ENCODE measurements around the gene LCN12.

The LCN12 gene

DNA sequence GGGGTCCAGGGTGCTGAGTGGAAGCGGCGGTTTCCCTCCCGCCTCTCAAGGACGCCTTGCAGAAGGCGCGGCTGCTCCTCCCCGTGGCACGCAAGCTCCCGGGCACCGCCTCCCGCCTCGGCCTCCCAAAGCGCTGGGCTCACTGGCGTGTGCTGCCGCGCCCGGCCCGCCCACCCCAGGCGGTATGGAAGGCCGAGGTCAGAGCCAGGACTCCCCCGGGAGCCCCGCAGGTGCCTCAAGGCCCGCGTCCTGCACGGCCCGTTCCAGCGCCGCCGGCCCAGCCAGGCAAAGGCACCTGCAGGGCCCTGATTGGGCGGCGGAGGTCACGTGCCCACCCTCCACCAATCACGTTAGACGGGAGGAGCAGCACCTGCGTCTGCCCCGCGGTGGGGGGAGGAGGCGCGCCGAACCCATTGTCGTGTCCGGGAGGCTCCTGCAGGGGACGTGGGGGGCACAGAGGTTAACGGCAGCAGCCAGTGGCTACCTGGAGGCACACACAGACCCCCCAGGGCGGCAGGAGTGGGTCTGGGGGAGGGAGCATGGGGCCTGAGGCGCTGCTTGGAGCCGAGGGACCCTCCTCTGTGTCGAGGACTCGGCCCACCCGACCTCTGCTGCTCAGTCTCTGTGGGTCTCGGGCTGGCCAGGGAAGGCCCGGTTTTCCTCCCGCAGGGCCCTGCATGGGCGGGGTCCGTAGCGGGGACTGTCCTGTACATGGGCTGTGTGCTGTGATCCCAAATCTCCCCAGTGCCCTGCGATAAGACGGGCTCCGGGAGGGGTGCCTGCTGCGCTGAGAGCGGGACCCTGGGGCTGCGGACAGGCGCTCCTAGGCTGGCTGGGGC, 2.0 kb upstream of the LCN12 start:
- H3K4me3 ChIP-seq (ENCODE audit: low read depth, low read length), result peak overlapping the region; percentile 67
- TF ChIP-seq, protein P1, sequence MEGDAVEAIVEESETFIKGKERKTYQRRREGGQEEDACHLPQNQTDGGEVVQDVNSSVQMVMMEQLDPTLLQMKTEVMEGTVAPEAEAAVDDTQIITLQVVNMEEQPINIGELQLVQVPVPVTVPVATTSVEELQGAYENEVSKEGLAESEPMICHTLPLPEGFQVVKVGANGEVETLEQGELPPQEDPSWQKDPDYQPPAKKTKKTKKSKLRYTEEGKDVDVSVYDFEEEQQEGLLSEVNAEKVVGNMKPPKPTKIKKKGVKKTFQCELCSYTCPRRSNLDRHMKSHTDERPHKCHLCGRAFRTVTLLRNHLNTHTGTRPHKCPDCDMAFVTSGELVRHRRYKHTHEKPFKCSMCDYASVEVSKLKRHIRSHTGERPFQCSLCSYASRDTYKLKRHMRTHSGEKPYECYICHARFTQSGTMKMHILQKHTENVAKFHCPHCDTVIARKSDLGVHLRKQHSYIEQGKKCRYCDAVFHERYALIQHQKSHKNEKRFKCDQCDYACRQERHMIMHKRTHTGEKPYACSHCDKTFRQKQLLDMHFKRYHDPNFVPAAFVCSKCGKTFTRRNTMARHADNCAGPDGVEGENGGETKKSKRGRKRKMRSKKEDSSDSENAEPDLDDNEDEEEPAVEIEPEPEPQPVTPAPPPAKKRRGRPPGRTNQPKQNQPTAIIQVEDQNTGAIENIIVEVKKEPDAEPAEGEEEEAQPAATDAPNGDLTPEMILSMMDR (IDR thresholded peaks at IDR 0.05; ENCODE audit: control insufficient read depth, extremely low read depth, insufficient read depth), result peak; percentile 18; the same call in 1 of the 2 replicates
- DNase-seq (ENCODE audit: low read depth), result peak; percentile 82

DNA sequence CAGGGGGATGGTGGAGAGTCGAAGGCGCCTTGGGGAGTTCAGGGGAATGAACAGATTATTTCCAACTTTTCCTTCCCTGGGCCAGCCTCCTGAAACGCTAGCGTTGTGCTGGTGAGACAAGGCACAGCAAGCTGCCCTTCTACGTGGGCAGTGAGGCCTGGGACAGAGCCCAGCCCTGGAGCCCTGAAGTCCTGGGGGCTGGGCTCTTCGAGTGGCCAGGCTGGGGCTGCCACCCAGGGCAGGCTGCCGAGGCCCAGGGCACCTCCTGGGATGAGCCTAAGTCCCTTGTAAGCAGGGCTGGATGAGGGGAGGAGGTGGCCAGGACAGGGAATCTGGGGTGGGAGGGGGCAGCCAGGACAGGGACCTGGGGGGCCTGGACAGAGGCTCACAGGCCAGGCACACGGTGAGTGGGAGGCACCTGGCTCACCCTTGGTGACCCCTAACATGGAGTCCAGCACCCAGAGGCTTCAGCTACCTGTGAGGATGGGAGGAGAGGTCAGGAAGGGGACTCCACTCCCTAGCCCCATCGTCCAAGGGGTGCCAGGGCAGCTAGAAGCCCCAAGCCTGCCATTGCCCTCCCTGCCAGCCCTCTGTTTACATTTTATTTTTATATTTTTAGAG, 1.3 kb upstream of the LCN12 start:
- peak overlapping the region; percentile 67 for H3K4me3 ChIP-seq (ENCODE audit: low read depth, low read length)
- TF ChIP-seq, protein P1 (IDR thresholded peaks at IDR 0.05; ENCODE audit: control insufficient read depth, extremely low read depth, insufficient read depth), result no peak
- no peak for DNase-seq (ENCODE audit: low read depth)

DNA sequence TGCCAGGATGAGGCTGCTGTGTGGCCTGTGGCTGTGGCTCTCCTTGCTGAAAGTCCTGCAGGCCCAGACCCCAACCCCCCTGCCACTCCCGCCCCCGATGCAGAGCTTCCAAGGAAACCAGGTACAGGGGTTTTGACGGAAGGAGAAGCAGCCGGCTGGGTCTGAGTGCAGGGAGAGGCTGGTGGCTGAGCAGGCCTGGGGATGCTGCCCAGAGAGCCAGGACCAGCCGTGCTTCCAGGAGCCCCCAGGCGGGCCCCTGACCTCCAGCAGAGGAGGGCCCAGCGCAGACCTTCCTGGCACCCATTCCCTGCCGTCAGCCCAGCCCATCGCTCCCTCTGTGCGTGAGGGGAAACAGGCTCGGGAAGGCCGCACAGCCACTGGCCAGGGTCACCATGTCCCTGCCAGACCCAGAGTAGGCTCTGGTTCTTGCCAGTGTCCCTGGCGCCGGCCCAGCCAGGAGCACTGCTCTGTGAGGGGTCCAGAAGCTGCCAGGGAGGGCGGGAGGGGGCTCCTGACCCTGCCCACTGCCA, 313 bp downstream of the LCN12 start:
- no peak for DNase-seq (ENCODE audit: low read depth)
- TF ChIP-seq, protein P1 (IDR thresholded peaks at IDR 0.05; ENCODE audit: control insufficient read depth, extremely low read depth, insufficient read depth), result no peak
- H3K4me3 ChIP-seq (ENCODE audit: low read depth, low read length), result no peak overlapping the region

DNA sequence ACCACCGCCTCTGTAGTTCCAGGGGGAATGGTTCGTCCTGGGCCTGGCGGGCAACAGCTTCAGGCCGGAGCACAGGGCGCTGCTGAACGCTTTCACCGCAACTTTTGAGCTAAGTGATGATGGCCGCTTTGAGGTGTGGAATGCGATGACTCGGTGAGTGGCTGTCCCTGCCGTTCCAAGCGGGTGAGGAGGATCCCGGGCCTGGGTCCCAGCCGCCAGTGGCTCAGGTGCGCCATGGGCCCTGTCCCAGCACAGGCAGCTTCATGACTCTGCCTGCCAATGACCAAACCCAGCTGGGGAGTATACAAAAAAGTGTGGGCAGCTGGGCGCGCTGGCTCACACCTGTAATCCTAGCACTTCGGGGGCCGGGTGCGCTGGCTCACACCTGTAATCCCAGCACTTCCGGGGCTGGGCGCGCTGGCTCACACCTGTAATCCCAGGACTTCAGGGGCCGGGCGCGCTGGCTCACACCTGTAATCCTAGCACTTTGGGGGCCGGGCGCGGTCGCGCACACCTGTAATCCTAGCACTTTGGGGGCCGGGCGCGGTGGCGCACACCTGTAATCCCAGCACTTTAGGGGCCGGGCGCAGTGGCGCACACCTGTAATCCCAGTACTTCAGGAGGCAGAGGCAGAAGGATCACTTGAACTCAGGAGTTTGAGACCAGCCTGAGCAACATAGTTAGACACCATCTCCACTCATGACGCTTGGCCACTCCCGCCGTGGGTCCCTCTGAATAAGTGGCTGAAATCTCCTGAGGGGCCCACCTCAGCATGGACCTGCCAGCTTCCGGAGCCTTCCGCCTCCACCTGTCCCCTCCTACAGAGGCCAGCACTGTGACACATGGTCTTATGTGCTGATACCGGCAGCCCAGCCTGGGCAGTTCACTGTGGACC, 1.1 kb downstream of the LCN12 start:
- TF ChIP-seq, protein P1 (IDR thresholded peaks at IDR 0.05; ENCODE audit: control insufficient read depth, extremely low read depth, insufficient read depth), result no peak
- no peak for DNase-seq (ENCODE audit: low read depth)
- no peak overlapping the region for H3K4me3 ChIP-seq (ENCODE audit: low read depth, low read length)

DNA sequence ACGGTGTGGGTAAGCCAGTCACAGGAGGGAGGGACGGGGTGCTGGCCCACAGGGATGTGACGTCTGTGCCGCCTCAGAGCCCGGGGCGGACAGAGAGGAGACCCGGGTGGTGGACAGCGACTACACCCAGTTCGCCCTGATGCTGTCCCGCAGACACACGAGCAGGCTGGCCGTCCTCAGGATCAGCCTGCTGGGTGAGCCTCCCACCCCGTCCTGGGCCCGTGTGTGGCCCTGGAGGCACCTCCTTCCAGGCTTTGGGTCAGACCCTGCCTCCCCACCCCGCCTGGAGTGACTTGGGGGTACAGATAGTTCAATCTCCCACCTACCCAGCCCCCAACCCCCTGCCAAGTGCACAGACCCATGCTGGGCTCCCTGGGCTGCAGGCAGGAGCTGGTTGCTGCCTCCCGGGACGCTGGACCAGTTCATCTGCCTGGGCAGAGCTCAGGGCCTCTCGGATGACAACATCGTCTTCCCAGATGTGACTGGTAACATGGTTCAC, 1.7 kb downstream of the LCN12 start:
- DNase-seq (ENCODE audit: low read depth), result no peak
- no peak overlapping the region for H3K4me3 ChIP-seq (ENCODE audit: low read depth, low read length)
- TF ChIP-seq, protein P1 (IDR thresholded peaks at IDR 0.05; ENCODE audit: control insufficient read depth, extremely low read depth, insufficient read depth), result no peak

DNA sequence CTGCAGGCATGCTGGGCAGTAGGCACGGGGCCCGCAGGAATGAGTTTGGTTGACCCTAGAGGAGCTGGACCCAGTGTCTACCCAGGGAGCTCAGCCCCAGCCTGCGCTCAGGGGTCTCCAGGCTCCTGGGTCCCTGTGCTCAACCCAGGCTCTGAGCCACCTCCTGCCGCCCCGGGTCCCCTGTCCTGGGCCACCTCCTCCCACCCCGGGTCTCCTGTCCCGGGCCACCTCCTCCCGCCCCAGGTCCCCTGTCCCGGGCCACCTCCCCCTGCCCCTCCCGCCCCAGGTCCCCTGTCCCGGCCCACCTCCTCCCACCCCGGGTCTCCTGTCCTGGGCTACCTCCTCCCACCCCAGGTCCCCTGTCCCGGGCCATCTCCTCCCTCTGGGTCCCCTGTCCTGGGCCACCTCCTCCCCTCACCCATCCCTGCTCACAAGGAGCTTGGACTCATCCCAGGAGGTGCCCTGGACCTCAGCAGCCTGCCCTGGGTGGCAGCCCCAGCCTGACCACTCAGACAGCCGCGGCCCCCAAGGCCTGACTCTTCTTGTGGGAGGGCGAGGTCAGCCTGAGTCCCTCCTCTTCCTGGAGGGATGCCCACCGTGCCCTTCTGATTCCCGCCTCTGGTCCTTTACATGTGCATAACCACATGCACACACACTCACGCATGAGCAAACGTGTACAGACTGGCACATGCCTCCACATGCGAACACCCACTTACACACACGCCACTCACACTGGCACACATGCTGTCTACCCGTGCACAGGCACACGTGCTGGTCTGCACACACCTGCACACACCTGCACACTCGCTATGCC, 2.4 kb downstream of the LCN12 start:
- TF ChIP-seq, protein P1 (IDR thresholded peaks at IDR 0.05; ENCODE audit: control insufficient read depth, extremely low read depth, insufficient read depth), result no peak
- no peak for DNase-seq (ENCODE audit: low read depth)

More for the DNA sequence above, 2.4 kb downstream of the LCN12 start:
- no peak overlapping the region for H3K4me3 ChIP-seq (ENCODE audit: low read depth, low read length)
